ENCODE data around the gene PREX1.

Gene PREX1

GRCh38 chr20:48729538-48729937, 98.3 kb downstream of the PREX1 start:
- DNase-seq, result no peak

GRCh38 chr20:48728042-48728825, 99.6 kb downstream of the PREX1 start:
- DNase-seq, result no peak

DNA sequence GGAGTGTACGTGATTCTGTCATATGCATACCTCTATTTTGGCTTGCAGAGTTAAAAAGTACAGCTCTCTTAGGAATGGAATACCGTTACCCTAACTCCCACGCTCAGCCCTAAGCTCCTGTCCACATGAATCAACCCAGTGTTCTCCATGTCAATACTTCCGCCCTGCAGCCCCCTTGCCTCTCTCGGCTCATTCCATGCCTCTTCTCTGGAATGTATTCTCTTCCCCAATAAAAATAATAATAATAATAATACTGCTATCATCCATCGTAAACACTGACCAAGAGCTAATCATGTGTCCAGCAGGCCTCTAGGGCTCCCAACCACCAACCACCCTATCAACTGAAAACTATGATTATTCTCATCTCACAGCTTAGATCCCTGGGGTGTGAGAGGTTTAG, 100.6 kb downstream of the PREX1 start:
- DNase-seq, result no peak

- no peak for DNase-seq
Measured at GRCh38 chr20:48725555-48725991, 102.2 kb downstream of the PREX1 start.

GRCh38 chr20:48724891-48725554, 102.8 kb downstream of the PREX1 start:
- no peak for DNase-seq

DNA sequence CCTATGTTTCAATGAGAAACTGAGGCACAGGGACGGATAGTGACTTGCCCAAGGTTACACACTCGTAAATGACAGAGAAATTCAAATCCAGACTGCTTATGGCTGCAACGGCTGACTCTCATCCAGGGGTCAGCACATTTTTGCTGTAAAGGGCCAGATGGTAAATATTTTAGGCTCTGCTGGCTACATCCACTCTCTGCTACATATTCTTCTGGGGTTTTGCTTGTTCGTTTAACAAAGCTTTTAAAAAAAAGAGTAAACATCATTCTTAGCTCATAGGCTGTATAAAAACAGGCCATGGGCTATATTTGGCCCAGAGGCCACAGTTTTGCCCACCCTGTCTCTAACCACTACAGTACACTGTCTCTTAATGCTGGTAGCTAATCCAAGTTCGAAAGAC, 103.4 kb downstream of the PREX1 start:
- no peak for DNase-seq

DNA sequence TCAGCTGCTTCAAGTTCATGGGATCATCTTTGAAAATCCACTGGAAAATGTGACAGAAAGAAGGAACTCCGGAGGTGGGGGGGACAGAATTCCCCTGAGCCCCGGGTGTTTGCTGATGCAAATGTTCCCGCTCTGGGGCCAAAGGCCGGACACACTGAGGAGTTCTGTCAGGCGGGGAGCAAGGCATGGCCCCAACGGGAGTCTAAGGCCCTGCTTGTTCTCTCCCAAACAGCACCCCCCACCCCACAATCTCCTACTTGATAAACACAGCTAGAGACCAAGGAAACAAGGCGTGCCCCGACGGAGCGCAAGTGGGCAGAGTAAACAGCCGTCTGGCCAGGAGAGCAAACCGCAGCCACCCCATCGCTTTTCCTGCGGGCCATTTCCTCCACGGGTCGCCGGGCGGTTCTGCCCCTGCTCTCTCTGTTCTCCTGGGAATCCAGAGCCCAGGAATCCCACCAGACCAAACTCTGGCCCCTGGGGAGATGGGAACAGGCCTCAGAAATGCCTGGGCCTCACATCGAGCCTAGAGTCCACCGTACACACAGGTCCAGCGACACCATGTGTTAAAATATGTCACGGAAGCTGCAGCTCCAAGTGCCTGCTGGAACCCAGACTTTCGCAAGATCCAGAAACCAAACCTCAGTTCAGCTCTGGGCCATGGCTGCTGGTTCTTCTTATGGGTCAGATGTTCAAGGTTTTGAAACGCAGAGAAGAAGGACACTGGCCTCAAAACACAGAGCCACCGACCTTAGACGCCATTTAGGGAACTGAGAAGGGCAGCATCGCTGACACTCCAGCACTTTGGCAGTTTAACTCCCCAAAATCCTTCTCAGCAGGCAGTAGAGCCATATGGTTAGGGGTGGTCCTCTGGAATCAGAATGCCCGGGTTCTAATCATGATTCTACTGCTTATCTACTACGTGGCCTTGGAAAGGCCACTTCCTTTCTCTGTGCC, 104.2 kb downstream of the PREX1 start:
- DNase-seq, result no peak

GRCh38 chr20:48722737-48723191, 105.0 kb downstream of the PREX1 start:
- no peak for DNase-seq

DNA sequence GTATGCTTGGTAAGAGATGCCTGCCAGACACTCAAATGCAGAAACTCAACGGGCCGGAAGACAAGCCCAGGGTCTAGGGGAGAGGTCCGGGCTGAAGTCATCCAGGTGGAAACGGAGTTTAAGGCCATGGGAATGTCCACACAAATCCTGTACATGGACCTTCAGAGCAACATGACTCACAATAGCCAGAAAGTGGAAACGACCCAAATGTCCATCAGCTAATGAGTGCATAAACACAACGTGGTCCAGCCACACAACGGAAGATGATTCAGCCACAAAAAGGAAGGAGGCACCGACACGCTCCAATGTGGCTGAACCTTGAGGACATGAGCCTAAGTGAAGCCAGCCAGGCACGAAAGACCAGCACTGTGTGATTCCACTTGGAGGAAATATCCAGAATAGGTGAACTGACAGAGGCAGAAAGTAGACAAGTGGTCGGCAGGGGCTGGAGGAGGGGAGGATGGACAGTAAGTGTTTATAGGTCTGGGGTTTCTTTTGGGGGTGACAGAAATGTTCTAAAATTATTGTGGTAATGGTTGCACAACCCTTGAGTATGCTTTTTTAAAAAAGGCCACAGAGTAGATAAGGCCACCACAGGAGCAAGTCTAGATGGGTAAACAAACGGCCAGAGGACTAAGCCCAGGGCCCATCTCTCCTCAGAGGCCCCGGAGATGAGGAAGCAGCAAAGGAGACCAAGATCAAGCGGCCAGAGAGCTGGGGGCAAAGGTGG, 105.6 kb downstream of the PREX1 start:
- DNase-seq, result no peak

DNA sequence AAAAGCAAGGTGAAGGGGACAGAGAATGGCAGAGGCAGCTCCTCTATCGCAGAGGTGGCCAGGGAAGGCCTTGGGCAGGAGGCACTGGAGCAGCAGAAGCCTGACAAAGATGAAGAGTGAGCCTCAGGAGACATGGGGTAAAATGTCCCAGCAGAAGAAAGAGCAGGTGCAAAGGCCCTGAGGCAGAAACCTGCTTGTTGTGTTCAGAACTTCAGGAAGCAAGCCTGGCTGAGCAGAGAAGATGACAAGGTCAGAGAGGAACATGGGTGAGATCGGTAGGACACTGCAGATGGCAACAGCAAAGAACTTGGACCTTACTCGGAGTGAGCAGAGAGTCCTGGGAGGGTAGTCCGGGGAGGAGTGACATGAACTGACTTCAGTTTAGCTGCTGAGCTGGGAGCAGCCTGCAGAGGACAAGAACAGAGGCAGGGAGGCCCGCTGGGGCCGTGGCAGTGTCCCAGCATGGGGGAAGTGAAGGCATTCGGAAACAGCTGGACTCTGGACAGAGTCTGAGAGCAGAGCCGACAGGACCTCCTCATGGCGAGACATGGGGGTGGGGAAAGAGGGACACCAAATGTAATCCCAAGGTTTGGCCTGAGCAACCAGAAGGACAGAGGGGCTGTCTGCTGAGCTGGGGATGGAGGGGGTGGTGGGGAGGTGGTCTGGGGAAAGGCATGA, 106.3 kb downstream of the PREX1 start:
- no peak for DNase-seq

DNA sequence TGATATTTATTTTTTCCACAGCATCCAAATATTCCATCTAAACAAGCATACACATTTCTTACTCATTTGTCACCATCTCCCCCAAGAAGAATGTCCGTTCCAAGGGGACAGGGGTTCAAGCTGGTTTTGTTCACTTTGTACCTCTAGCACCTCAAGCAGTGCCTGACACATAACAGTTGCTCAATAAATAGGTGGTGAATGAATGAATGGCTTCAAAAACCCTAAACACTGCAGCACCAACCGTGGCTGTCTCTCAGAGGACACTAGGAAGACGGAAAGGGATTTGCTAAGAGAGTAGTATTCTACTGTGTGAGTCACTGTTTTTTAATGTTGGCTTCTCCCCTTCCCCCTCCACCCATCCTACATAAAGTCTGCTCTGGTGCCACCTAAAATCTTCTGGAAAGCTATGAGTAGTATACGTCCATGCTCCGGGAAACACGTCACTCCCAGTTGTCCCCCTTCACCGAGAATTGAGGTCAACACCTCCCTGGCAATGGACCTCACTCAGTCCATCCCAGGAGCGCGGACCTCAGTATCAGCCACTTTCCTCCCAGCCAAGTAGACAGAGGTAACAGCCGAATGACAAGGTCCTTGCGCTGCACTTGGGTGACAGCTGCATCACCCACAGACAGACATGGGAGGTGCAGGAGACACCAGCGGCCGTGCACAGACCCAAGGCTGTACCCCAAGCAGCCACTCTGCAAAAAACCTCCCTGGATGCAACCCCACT, 107.4 kb downstream of the PREX1 start:
- DNase-seq, result no peak

- no peak for DNase-seq
Measured at GRCh38 chr20:48719598-48720255, 108.1 kb downstream of the PREX1 start.

GRCh38 chr20:48718786-48719578, 108.8 kb downstream of the PREX1 start:
- DNase-seq, result peak; percentile 28

DNA sequence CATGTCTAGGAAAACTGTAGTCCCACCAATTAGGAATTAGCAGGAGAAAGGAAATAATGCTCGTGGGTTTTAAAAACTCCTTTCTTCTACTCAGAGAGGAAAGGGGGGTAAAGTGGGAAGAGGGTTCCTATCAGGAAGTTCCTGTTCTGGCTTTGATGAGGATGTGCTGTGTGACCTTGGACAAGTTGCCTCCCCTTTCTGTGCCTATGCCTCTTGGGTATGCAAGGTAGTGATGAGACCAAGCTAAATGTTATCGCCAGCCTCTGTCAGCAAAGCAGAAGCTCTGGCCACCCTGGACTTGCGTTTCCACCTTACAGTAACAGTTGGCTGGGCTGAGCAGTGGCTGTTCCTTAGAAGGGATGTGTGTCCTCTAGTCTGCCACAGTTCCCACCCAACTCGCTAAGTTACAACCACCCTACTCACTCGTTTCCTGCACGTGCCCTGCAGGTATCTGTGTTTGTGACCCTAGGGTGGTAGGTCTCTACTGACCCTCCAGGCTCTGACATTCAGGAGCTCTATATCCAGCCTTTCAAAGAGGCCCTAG, 110.0 kb downstream of the PREX1 start:
- DNase-seq, result no peak

DNA sequence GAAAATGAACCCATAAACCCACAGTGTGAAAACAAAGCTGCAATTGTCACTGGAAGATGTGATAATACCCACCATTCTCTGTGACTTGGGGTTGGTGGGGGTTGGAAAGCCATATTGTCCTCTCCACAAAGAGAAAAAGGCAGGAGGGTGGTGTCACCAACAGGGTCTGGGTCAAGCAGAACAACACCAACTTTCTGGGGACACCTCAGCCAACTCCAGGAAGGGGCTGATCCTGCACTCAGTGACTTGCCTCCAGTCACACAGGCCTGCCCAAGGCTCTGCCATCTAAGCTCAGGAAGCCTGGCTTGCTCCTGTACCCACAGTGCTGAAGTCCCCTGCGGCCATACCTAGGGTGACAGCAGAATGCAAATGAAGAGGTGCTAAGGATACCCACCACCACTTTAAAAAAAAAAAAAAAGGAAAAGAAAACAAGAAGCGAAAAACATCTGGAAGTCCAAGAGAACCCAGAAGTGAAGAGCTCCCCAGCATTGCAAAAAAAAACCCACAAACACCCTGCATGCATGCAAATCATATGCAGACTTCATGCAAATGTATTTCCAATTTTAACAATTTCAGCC, 110.6 kb downstream of the PREX1 start:
- no peak for DNase-seq

- no peak for DNase-seq
Measured at GRCh38 chr20:48716541-48716940, 111.3 kb downstream of the PREX1 start.

GRCh38 chr20:48716086-48716485, 111.7 kb downstream of the PREX1 start:
- DNase-seq, result peak; percentile 48

DNA sequence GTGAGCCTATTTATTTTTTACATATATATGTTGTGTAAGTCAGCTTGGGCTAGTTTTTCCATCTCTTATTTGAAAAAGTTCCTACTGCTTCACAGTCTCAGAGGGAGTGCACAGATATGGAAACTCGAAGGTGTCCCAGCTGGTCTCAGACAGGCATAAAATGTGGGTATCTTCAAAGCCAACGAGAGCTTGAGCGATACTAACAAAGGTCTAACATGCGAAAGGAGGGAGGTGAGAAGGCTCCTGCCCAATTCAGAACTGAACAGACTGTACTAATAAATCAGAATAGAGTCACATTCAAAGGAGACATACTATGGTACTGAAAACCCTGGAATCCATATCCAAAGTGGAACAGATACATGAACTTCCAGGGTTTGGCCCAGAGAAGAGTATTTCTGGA, 113.0 kb downstream of the PREX1 start:
- no peak for DNase-seq
